Mucosa of stomach (tissue), 1 donor: Measurements from ENCODE around the gene C20orf204.

Experiments used
- H3K27me3 ChIP-seq: one replicate; pipeline ENCODE4 v1.7.0; 2013; ENCODE audit warnings: mild to moderate bottlenecking, low read length; ENCODE audit not compliant: control insufficient read depth, insufficient read depth
- H3K36me3 ChIP-seq: one replicate; pipeline ENCODE4 v1.7.0; 2013; ENCODE audit warnings: low read length; ENCODE audit not compliant: control insufficient read depth, insufficient read depth
- H3K4me1 ChIP-seq: one replicate; pipeline ENCODE4 v1.7.0; 2013; ENCODE audit warnings: mild to moderate bottlenecking, low read length; ENCODE audit not compliant: control insufficient read depth, insufficient read depth
- H3K4me3 ChIP-seq: one replicate; pipeline ENCODE4 v1.7.0; 2013; ENCODE audit warnings: low read length
- H3K9ac ChIP-seq: one replicate; pipeline ENCODE4 v1.7.0; 2013; ENCODE audit warnings: mild to moderate bottlenecking, low read length, moderate library complexity
- H3K9me3 ChIP-seq: one replicate; pipeline ENCODE4 v1.7.0; 2013; ENCODE audit warnings: mild to moderate bottlenecking, low read length, moderate library complexity; ENCODE audit not compliant: control insufficient read depth
- donor health status: Pancreatic carcinoma.

Gene C20orf204

GRCh38 chr20:64015635-64016034 lies 20.3 kb upstream of the C20orf204 start:
- H3K4me1 ChIP-seq: no peaks in the 10 kb centered on the region
- peaks cover 17% of the 10 kb centered on the region for H3K36me3 ChIP-seq

GRCh38 chr20:64021124-64021975 lies 14.6 kb upstream of the C20orf204 start:
- Histone ChIP-seq H3K4me3 (no peak overlapping the region), H3K4me1 (no peaks in the 10 kb centered on the region), H3K36me3 (peaks cover 11% of the 10 kb centered on the region), H3K27me3 (no peaks in the 10 kb centered on the region), H3K9ac (no peak overlapping the region), H3K9me3 (no peaks in the 10 kb centered on the region)

More at GRCh38 chr20:64015635-64016034, 20.3 kb upstream of the C20orf204 start:
- Histone ChIP-seq H3K9me3 (no peaks in the 10 kb centered on the region), H3K4me3 (no peak overlapping the region), H3K9ac (no peak overlapping the region), H3K27me3 (no peaks in the 10 kb centered on the region)

- H3K9me3 ChIP-seq: no peaks in the 10 kb centered on the region
- no peak overlapping the region for H3K4me3 ChIP-seq
- peaks cover 22% of the 10 kb centered on the region for H3K36me3 ChIP-seq
- no peaks in the 10 kb centered on the region for H3K4me1 ChIP-seq
- no peaks in the 10 kb centered on the region for H3K27me3 ChIP-seq
- no peak overlapping the region for H3K9ac ChIP-seq
Measured at GRCh38 chr20:64022671-64023360, 13.2 kb upstream of the C20orf204 start.

- peaks cover 22% of the 10 kb centered on the region for H3K36me3 ChIP-seq
- no peaks in the 10 kb centered on the region for H3K9me3 ChIP-seq
- no peak overlapping the region for H3K4me3 ChIP-seq
- H3K4me1 ChIP-seq: no peaks in the 10 kb centered on the region
- no peak overlapping the region for H3K9ac ChIP-seq
- no peaks in the 10 kb centered on the region for H3K27me3 ChIP-seq
Measured at GRCh38 chr20:64023361-64024140, 12.4 kb upstream of the C20orf204 start.

GRCh38 chr20:64024141-64024990 lies 11.6 kb upstream of the C20orf204 start:
- no peak overlapping the region for H3K9ac ChIP-seq
- no peak overlapping the region for H3K4me3 ChIP-seq
- no peaks in the 10 kb centered on the region for H3K4me1 ChIP-seq
- H3K9me3 ChIP-seq: no peaks in the 10 kb centered on the region
- H3K27me3 ChIP-seq: no peaks in the 10 kb centered on the region
- peaks cover 28% of the 10 kb centered on the region for H3K36me3 ChIP-seq

- H3K4me1 ChIP-seq: peaks cover 3% of the 10 kb centered on the region
- no peaks in the 10 kb centered on the region for H3K27me3 ChIP-seq
- H3K36me3 ChIP-seq: peaks cover 27% of the 10 kb centered on the region
- H3K4me3 ChIP-seq: no peak overlapping the region
- H3K9me3 ChIP-seq: no peaks in the 10 kb centered on the region
- H3K9ac ChIP-seq: no peak overlapping the region
Measured at GRCh38 chr20:64025101-64025825, 10.7 kb upstream of the C20orf204 start.

GRCh38 chr20:64025826-64026412 lies 10.1 kb upstream of the C20orf204 start:
- peaks cover 10% of the 10 kb centered on the region for H3K4me1 ChIP-seq
- H3K36me3 ChIP-seq: peaks cover 27% of the 10 kb centered on the region
- H3K9me3 ChIP-seq: no peaks in the 10 kb centered on the region
- H3K27me3 ChIP-seq: no peaks in the 10 kb centered on the region
- no peak overlapping the region for H3K4me3 ChIP-seq
- H3K9ac ChIP-seq: no peak overlapping the region

GRCh38 chr20:64027981-64028685 lies 7.8 kb upstream of the C20orf204 start:
- Histone ChIP-seq H3K4me3 (no peak overlapping the region), H3K27me3 (no peaks in the 10 kb centered on the region), H3K9ac (no peak overlapping the region), H3K4me1 (peaks cover 11% of the 10 kb centered on the region), H3K36me3 (peaks cover 21% of the 10 kb centered on the region), H3K9me3 (no peaks in the 10 kb centered on the region)

GRCh38 chr20:64029293-64030117 lies 6.5 kb upstream of the C20orf204 start:
- Histone ChIP-seq H3K9ac (no peak overlapping the region), H3K9me3 (no peaks in the 10 kb centered on the region), H3K27me3 (no peaks in the 10 kb centered on the region), H3K36me3 (peaks cover 21% of the 10 kb centered on the region), H3K4me1 (peaks cover 11% of the 10 kb centered on the region), H3K4me3 (no peak overlapping the region)
